ENCODE measurements around the gene SULF2. TPM values are rescaled to one million over a fixed set of nuclear protein-coding genes. Genes with fewer than 3 reads are reported as not detected.

Gene SULF2
- total and polyA plus RNA-seq, 2 of the 13 experiments (the other 11 are each of a cell fraction or from before 2014, with no cell fraction given), result 7.2 to 50.9 TPM

DNA sequence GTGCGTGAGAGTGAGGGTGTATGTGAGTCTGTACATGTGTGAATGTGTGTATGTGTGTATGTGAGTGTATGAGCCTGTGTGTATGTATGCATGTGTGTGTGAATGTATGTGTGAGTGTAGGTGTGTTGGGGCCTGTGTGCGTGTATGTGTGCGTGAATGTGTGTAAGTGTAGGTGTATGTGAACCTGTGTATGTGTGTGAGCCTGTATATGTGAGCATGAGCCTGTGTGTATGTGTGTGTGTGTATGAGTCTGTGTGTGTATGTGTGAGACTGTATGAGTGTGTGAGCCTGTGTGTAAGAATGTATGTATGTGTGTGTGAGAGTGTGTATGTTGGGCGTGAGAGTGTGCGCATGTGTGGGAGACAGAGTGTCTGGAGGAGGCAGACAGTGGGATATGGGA lies 15.8 kb upstream of the SULF2 start (continued):
- TF ChIP-seq, protein P1, sequence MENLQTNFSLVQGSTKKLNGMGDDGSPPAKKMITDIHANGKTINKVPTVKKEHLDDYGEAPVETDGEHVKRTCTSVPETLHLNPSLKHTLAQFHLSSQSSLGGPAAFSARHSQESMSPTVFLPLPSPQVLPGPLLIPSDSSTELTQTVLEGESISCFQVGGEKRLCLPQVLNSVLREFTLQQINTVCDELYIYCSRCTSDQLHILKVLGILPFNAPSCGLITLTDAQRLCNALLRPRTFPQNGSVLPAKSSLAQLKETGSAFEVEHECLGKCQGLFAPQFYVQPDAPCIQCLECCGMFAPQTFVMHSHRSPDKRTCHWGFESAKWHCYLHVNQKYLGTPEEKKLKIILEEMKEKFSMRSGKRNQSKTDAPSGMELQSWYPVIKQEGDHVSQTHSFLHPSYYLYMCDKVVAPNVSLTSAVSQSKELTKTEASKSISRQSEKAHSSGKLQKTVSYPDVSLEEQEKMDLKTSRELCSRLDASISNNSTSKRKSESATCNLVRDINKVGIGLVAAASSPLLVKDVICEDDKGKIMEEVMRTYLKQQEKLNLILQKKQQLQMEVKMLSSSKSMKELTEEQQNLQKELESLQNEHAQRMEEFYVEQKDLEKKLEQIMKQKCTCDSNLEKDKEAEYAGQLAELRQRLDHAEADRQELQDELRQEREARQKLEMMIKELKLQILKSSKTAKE (CRISPR knock-in tag; IDR thresholded peaks at IDR 0.05; ENCODE audit: borderline replicate concordance), result 0 out of 2 replicates have a peak, but pooled peaks have one; percentile 7
- TF ChIP-seq RAD51 (IDR thresholded peaks at IDR 0.05; ENCODE audit: borderline replicate concordance) (peak; percentile 51), PHB2 (IDR thresholded peaks at IDR 0.05; ENCODE audit: partially characterized antibody) (peak; percentile 60), MEIS1 (CRISPR knock-in tag; IDR thresholded peaks at IDR 0.05; ENCODE audit: borderline replicate concordance) (no peak), THAP11 (CRISPR knock-in tag; IDR thresholded peaks at IDR 0.05) (no peak), LCORL (IDR thresholded peaks at IDR 0.05) (peak; percentile 50; the same call in 1 of the 2 replicates), LCORL (CRISPR knock-in tag; IDR thresholded peaks at IDR 0.05) (no peak), NCOA5 (CRISPR knock-in tag; IDR thresholded peaks at IDR 0.05) (no peak), ZNF282 (IDR thresholded peaks at IDR 0.05; ENCODE audit: partially characterized antibody) (peak; percentile 95), MBD4 (IDR thresholded peaks at IDR 0.05; ENCODE audit: borderline replicate concordance, low read length) (no peak), ZNF251 (CRISPR knock-in tag; IDR thresholded peaks at IDR 0.05) (no peak), ZNF569 (CRISPR knock-in tag; IDR thresholded peaks at IDR 0.05; ENCODE audit: borderline replicate concordance) (no peak), GABPB1 (CRISPR knock-in tag; IDR thresholded peaks at IDR 0.05) (no peak), ARID2 (CRISPR knock-in tag; IDR thresholded peaks at IDR 0.05; ENCODE audit: borderline replicate concordance) (no peak), ISL2 (CRISPR knock-in tag; IDR thresholded peaks at IDR 0.05) (no peak), FOXA1 (IDR thresholded peaks at IDR 0.05) (0 out of 2 replicates have a peak, but pooled peaks have one; percentile 46), FOXA1 (CRISPR knock-in tag; IDR thresholded peaks at IDR 0.05) (no peak), FOXP1 (IDR thresholded peaks at IDR 0.05) (peak; percentile 67; the same call in 1 of the 2 replicates), FOXP1 (CRISPR knock-in tag; IDR thresholded peaks at IDR 0.05) (no peak)
- TF ChIP-seq, protein P2, sequence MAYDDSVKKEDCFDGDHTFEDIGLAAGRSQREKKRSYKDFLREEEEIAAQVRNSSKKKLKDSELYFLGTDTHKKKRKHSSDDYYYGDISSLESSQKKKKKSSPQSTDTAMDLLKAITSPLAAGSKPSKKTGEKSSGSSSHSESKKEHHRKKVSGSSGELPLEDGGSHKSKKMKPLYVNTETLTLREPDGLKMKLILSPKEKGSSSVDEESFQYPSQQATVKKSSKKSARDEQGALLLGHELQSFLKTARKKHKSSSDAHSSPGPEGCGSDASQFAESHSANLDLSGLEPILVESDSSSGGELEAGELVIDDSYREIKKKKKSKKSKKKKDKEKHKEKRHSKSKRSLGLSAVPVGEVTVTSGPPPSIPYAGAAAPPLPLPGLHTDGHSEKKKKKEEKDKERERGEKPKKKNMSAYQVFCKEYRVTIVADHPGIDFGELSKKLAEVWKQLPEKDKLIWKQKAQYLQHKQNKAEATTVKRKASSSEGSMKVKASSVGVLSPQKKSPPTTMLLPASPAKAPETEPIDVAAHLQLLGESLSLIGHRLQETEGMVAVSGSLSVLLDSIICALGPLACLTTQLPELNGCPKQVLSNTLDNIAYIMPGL (CRISPR knock-in tag; IDR thresholded peaks at IDR 0.05; ENCODE audit: borderline replicate concordance in 1 of 2, low read depth in 1 of 2), result no peak
- TF ChIP-seq, protein P3, sequence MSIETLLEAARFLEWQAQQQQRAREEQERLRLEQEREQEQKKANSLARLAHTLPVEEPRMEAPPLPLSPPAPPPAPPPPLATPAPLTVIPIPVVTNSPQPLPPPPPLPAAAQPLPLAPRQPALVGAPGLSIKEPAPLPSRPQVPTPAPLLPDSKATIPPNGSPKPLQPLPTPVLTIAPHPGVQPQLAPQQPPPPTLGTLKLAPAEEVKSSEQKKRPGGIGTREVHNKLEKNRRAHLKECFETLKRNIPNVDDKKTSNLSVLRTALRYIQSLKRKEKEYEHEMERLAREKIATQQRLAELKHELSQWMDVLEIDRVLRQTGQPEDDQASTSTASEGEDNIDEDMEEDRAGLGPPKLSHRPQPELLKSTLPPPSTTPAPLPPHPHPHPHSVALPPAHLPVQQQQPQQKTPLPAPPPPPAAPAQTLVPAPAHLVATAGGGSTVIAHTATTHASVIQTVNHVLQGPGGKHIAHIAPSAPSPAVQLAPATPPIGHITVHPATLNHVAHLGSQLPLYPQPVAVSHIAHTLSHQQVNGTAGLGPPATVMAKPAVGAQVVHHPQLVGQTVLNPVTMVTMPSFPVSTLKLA (IDR thresholded peaks at IDR 0.05), result peak; percentile 75
- TF ChIP-seq, protein P4, sequence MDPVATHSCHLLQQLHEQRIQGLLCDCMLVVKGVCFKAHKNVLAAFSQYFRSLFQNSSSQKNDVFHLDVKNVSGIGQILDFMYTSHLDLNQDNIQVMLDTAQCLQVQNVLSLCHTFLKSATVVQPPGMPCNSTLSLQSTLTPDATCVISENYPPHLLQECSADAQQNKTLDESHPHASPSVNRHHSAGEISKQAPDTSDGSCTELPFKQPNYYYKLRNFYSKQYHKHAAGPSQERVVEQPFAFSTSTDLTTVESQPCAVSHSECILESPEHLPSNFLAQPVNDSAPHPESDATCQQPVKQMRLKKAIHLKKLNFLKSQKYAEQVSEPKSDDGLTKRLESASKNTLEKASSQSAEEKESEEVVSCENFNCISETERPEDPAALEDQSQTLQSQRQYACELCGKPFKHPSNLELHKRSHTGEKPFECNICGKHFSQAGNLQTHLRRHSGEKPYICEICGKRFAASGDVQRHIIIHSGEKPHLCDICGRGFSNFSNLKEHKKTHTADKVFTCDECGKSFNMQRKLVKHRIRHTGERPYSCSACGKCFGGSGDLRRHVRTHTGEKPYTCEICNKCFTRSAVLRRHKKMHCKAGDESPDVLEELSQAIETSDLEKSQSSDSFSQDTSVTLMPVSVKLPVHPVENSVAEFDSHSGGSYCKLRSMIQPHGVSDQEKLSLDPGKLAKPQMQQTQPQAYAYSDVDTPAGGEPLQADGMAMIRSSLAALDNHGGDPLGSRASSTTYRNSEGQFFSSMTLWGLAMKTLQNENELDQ (CRISPR knock-in tag; IDR thresholded peaks at IDR 0.05; ENCODE audit: borderline replicate concordance), result no peak
- TF ChIP-seq, protein P5, sequence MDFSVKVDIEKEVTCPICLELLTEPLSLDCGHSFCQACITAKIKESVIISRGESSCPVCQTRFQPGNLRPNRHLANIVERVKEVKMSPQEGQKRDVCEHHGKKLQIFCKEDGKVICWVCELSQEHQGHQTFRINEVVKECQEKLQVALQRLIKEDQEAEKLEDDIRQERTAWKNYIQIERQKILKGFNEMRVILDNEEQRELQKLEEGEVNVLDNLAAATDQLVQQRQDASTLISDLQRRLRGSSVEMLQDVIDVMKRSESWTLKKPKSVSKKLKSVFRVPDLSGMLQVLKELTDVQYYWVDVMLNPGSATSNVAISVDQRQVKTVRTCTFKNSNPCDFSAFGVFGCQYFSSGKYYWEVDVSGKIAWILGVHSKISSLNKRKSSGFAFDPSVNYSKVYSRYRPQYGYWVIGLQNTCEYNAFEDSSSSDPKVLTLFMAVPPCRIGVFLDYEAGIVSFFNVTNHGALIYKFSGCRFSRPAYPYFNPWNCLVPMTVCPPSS (IDR thresholded peaks at IDR 0.05), result peak; percentile 76; the same call in 1 of the 2 replicates

All from HepG2 (cell line).